Raji (cell line): ENCODE data around the gene TRPT1.

ENCODE experiments used
- POLR2A ChIP-seq: IDR thresholded peaks from 2 replicates; pipeline ENCODE4 v1.6.1; 2011; ENCODE audit warnings: low read depth, low read length, control low read depth; ENCODE audit not compliant: insufficient read depth

The TRPT1 gene

GRCh38 chr11:64186492-64187165 lies 39.4 kb downstream of the TRPT1 start:
- TF ChIP-seq POLR2A, result no peak

GRCh38 chr11:64185693-64186491 lies 40.1 kb downstream of the TRPT1 start, which contains the start of gene STIP1:
Gene STIP1 (plus strand): TSS chr11:64186171. CDS start chr11:64186262, 91 bp downstream.
- peak; percentile 45; the same call in 1 of the 2 replicates for TF ChIP-seq POLR2A

- peak; percentile 95 for TF ChIP-seq POLR2A
These were observed 40.8 kb downstream of the TRPT1 start for GRCh38 chr11:64185175-64185692.

GRCh38 chr11:64183890-64184289 lies 42.1 kb downstream of the TRPT1 start:
- no peak for TF ChIP-seq POLR2A

GRCh38 chr11:64181506-64182411 lies 44.2 kb downstream of the TRPT1 start:
- no peak for TF ChIP-seq POLR2A

DNA sequence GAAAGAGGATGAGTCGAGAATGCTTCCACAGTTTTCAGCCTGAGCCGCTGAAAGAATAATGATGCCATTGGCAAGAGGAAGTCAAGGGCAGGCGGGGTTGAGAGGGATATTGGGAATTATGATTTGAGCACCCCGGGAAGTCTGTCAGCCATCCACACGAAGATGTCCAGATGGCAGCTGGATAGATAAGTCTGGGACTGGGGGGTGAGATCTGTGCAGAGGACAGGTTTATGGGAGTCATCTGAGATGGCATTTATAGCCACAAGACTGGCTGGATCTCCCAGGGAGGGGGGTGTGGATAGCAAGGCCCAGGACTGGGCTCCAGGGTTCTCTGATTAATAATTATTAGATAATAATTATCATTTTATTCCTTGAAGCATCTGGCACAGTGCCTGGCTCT lies 45.1 kb downstream of the TRPT1 start:
- no peak for TF ChIP-seq POLR2A

- no peak for TF ChIP-seq POLR2A
These were observed 46.9 kb downstream of the TRPT1 start for GRCh38 chr11:64178951-64179639.

DNA sequence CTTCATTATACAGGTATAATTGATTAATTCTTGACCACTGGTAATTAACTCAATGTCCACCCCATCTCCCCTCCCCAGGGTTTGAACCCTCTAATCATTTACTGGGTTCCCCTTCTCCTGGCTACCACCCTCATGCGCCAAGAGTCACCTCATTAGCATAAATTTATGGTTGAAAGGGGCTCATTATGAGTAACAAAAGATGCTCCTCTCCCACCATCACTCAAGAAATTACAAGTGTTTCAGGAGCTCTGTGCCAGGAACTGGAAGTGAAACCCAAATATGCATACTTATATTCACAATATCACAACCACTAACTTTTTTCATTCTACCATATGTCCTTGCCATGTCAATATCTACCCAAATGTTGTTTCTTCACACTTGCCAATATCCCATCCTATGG lies 47.8 kb downstream of the TRPT1 start:
- TF ChIP-seq POLR2A, result 0 out of 2 replicates have a peak, but pooled peaks have one; percentile 5

- no peak for TF ChIP-seq POLR2A
These were observed 49.2 kb downstream of the TRPT1 start for GRCh38 chr11:64176751-64177150.
